Stimulated activated CD8-positive, alpha-beta memory T cell treated with anti-CD3 and anti-CD28 coated beads, Interleukin-15, amount 100 ng/mL, for 4 hours (primary cell): ENCODE results near the gene PTPRM.
"Not testable (repeated sequence)": the region's sequence is repeated elsewhere in the genome, so short reads cannot be mapped to it uniquely, and the experiment has no call there.

Experiments
- DNase-seq, 2 donors: peaks; one replicate each; pipeline ENCODE4 v3.0.0-alpha.2; 2020; ENCODE audit warnings: low read depth in 2 of 2

The PTPRM gene

GRCh38 chr18:8045884-8046281, 478.8 kb downstream of the PTPRM start:
- no peak for DNase-seq

- no peak for DNase-seq
Observed at GRCh38 chr18:8046441-8046840, 479.3 kb downstream of the PTPRM start.

GRCh38 chr18:8049147-8049546, 482.0 kb downstream of the PTPRM start:
- no peak for DNase-seq

GRCh38 chr18:8050616-8051329, 483.7 kb downstream of the PTPRM start:
- DNase-seq: no peak

- no peak for DNase-seq
Observed at GRCh38 chr18:8051453-8051852, 484.3 kb downstream of the PTPRM start.

GRCh38 chr18:8052237-8052701, 485.2 kb downstream of the PTPRM start:
- no peak for DNase-seq

- no peak for DNase-seq
Observed at GRCh38 chr18:8056723-8057122, 489.6 kb downstream of the PTPRM start.

- not testable (repeated sequence) for DNase-seq
Observed at GRCh38 chr18:8063152-8063551, 496.0 kb downstream of the PTPRM start.

GRCh38 chr18:8063733-8064132, 496.6 kb downstream of the PTPRM start:
- DNase-seq: no peak

GRCh38 chr18:8065284-8065683, 498.2 kb downstream of the PTPRM start:
- no peak for DNase-seq

- DNase-seq: no peak
Observed at GRCh38 chr18:8065773-8066172, 498.7 kb downstream of the PTPRM start.

- DNase-seq: no peak
Observed at GRCh38 chr18:8069708-8070107, 502.6 kb downstream of the PTPRM start.

- no peak for DNase-seq
Observed at GRCh38 chr18:8073167-8073566, 506.1 kb downstream of the PTPRM start.

- no peak for DNase-seq
Observed at GRCh38 chr18:8080092-8080491, 513.0 kb downstream of the PTPRM start.

- DNase-seq: no peak
Observed at GRCh38 chr18:8081267-8081666, 514.2 kb downstream of the PTPRM start.

- no peak for DNase-seq
Observed at GRCh38 chr18:8081872-8082553, 514.9 kb downstream of the PTPRM start.

- DNase-seq: no peak
Observed at GRCh38 chr18:8084160-8084559, 517.0 kb downstream of the PTPRM start.

GRCh38 chr18:8088626-8089025, 521.5 kb downstream of the PTPRM start:
- no peak for DNase-seq

- no peak for DNase-seq
Observed at GRCh38 chr18:8091035-8091434, 523.9 kb downstream of the PTPRM start.

GRCh38 chr18:8095947-8096570, 528.9 kb downstream of the PTPRM start:
- no peak for DNase-seq

GRCh38 chr18:8097399-8097798, 530.3 kb downstream of the PTPRM start:
- no peak for DNase-seq

GRCh38 chr18:8097927-8098326, 530.8 kb downstream of the PTPRM start:
- no peak for DNase-seq

- DNase-seq: no peak
Observed at GRCh38 chr18:8106603-8107002, 539.5 kb downstream of the PTPRM start.
